Choroid plexus epithelial cell (primary cell): Measurements from ENCODE around the gene KCNC4.

Experiments used
- DNase-seq: peaks from one replicate; pipeline ENCODE4 v3.0.0-alpha.2; 2010; ENCODE audit warnings: low read depth
- H3K4me3 ChIP-seq: 2 replicates; pipeline ENCODE4 v1.5.1; 2011; ENCODE audit warnings: low read depth, mild to moderate bottlenecking, control low read depth, low read length, moderate library complexity
- TF ChIP-seq, protein P1 (sequence below): conservative IDR thresholded peaks from 2 replicates; pipeline ENCODE4 v1.5.1; 2011; ENCODE audit warnings: low read depth, mild to moderate bottlenecking, control low read depth, inconsistent platforms, low read length, moderate library complexity

KCNC4 gene

DNA sequence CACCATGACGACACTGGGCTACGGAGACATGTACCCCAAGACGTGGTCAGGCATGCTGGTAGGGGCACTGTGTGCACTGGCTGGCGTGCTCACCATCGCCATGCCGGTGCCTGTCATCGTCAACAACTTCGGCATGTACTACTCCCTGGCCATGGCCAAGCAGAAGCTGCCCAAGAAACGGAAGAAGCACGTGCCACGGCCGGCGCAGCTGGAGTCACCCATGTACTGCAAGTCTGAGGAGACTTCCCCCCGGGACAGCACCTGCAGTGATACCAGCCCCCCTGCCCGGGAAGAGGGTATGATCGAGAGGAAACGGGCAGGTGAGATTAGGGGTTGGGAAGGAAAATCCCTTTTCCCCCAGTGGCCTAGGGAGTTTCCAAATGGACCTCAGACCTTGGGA, 13.5 kb downstream of the KCNC4 start:
- no peak overlapping the region for H3K4me3 ChIP-seq
- TF ChIP-seq, protein P1, sequence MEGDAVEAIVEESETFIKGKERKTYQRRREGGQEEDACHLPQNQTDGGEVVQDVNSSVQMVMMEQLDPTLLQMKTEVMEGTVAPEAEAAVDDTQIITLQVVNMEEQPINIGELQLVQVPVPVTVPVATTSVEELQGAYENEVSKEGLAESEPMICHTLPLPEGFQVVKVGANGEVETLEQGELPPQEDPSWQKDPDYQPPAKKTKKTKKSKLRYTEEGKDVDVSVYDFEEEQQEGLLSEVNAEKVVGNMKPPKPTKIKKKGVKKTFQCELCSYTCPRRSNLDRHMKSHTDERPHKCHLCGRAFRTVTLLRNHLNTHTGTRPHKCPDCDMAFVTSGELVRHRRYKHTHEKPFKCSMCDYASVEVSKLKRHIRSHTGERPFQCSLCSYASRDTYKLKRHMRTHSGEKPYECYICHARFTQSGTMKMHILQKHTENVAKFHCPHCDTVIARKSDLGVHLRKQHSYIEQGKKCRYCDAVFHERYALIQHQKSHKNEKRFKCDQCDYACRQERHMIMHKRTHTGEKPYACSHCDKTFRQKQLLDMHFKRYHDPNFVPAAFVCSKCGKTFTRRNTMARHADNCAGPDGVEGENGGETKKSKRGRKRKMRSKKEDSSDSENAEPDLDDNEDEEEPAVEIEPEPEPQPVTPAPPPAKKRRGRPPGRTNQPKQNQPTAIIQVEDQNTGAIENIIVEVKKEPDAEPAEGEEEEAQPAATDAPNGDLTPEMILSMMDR, result no peak
- DNase-seq, result no peak

DNA sequence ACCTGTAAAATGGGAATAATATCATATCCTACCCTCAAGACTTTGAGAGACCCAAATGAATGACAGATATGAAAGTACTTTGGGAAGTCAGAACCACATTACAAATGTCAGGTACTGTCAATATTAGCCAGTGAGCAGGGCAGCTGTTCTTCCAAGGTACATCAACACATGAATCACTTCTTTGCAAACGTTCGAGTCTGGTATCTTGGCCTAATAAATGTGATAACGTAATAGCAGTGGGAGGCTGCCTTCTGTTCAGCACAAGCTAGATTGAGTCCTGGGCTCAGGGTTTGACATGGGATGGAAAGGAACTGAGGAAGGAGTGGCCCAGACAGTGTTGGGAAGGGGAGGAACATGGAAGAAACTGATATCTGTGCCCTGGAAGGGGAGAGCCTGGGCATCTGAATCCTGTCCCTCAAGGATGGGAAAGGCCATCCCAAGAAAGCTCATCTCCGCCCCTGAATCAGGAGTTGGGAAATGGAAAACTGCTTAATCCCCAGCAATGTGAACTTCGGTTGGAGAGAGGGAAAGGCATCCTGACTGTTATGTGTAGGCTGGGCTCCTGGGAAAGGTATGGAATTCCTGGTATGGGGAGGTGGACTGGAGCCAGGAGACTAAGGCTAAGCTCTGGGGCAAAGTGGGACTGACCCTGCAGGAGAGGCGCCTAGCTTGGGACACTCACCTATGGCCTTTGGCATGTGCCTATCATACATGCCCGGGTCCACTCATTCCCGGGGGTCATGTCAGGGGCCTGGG, 14.3 kb downstream of the KCNC4 start:
- no peak for DNase-seq
- TF ChIP-seq, protein P1, result no peak
- H3K4me3 ChIP-seq, result no peak overlapping the region

- DNase-seq, result no peak
- TF ChIP-seq, protein P1, result no peak
- no peak overlapping the region for H3K4me3 ChIP-seq
These were observed 15.1 kb downstream of the KCNC4 start for GRCh38 chr1:110225212-110225611.

- H3K4me3 ChIP-seq, result no peak overlapping the region
- TF ChIP-seq, protein P1, result no peak
- DNase-seq, result no peak
These were observed 15.8 kb downstream of the KCNC4 start for GRCh38 chr1:110225756-110226404.

- TF ChIP-seq, protein P1, result no peak
- no peak overlapping the region for H3K4me3 ChIP-seq
- DNase-seq, result no peak
These were observed 17.7 kb downstream of the KCNC4 start for GRCh38 chr1:110227774-110228173.

DNA sequence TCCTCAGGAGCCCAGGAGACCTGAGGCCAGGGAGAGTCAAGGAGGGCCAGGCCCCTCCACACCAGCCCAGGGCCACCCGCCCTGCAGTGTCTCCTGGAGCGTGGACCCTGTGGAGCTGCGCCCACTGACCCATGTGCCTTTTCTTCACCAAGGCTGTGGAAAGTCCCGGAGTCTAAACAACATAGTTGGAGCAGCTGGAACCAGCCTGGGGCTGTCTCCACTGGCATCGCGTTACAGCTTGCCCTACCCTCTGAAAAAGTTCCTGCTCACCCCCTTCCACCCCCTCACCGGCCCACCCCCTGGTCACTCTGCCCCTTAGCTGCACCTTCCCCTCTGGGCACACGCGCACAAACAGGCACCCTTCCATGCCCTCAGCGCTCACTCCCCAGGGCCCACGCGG, 18.3 kb downstream of the KCNC4 start:
- TF ChIP-seq, protein P1, result no peak
- no peak overlapping the region for H3K4me3 ChIP-seq

DNA sequence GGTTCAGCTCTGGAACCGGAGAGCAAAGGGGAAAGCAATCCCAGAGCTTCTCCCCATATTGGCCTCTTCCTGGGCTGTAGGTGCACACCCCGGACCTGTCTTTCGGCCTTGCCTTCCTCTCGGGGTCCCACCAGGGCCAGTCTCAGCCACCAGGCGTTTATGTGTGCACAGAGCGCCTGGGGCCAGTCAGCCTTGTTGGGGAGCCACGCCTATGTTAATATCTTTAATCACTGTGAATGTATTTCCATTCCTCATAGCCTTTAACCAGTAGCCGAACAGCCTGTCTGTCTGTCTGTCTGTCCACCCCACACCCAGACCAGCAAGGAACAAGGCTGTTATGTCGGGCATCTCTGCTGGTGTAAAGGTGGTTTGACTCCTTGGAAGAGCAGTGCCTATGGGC, 18.8 kb downstream of the KCNC4 start:
- no peak for DNase-seq
- H3K4me3 ChIP-seq, result no peak overlapping the region
- TF ChIP-seq, protein P1, result no peak

More for the DNA sequence above, 18.3 kb downstream of the KCNC4 start:
- DNase-seq, result no peak
